Measurements from ENCODE around the gene ZNF805.
"Not testable (repeated sequence)": the region's sequence is repeated elsewhere in the genome, so short reads cannot be mapped to it uniquely, and the experiment has no call there.

ZNF805 gene

GRCh38 chr19:57240311-57241090, at the start of gene ZNF805:
TSS of gene ZNF805 (plus strand) at chr19:57240632. CDS start at chr19:57240892, 260 bp downstream.
- peak; percentile 87 for DNase-seq (ENCODE audit: low spot score)

DNA sequence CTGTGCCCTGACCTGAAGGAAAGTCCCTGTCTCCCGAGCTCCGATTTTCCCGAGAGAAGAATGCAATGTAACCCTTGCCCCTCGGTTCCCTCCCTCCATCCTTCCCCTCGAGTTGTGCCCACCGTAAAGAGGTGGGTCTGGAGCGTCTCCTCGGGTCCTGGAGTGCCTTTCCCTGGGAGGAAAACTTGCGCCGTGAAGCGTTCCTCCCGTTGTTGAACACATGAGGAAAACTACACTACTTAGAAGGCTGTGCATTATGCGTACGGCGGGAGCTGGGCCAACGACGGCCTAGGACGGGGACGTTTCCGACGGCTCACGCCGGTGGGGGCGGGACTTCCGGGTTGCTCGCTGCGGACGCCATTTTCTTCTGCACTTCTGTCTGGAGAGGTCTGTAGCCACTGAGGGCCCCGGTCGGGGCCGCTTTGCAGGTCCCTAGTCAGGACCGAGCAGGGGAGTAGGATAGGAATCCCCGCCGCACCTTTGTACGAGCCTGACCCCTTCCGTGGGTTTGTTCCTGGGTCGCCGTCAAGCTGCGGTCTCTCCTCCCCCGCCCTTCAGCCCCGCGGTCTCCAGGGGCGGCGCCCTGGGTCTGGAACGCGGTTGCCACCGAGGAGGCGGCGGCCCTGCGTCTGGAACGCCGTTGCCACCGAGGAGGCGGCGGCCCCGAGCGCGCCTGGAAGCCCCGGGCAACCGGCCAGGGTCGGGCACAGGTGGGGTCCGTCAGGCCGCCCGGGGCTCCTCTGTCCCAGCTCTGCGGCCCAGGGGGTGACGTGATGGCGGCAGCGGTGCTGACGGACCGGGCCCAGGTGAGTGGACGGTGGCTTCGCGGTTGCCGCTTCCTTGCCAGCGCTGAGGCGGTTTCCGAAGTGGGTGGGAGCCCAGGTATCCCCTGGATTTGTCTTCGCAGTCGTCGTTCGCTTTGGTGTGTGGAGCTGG, 49.0 kb upstream of the ZNF805 start, which contains the start of gene ZNF264:
TSS of gene ZNF264 (plus strand) at position 360 of the 936 bp plus-strand sequence. CDS start at position 774, 414 bp downstream.
- peak; percentile 78 for DNase-seq (ENCODE audit: low spot score)

DNA sequence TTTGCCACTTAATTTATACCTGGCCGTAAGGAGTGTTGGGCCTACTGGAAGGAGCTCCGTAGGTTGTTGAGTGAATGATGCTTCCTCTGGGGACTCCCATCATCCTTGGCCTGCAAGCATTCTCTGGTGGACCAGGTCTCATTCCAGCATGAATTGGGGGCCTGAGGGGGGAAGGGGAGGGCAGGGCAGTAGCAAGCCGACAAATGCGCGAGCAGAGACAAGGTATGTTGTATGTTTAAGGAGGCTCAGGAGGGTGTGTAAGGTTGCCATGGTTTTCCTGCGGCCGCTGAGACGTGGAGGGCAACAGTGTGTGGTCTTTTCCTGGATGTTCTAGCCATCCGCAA, 48.4 kb upstream of the ZNF805 start:
- DNase-seq (ENCODE audit: low spot score) = no peak

GRCh38 chr19:57192993-57193392, 47.4 kb upstream of the ZNF805 start:
- DNase-seq (ENCODE audit: low spot score) = no peak

DNA sequence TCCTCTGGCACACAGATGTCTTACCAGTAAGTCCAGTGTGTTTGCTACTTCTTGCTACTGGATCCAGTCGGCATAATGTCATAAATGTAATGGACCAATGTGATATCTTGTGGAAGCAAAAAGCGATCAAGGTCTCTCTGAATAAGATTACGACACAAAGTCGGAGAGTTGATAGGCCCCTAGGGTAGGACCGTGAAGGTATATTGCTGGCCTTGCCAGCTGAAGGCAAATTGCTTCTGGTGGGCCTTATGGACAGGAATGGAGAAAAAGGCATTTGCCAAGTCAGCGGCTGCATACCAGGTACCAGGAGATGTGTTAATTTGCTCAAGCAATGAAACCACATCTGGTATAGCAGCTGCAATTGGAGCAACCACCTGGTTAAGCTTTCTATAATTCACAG, 42.6 kb upstream of the ZNF805 start:
- not testable (repeated sequence) for DNase-seq (ENCODE audit: low spot score)

DNA sequence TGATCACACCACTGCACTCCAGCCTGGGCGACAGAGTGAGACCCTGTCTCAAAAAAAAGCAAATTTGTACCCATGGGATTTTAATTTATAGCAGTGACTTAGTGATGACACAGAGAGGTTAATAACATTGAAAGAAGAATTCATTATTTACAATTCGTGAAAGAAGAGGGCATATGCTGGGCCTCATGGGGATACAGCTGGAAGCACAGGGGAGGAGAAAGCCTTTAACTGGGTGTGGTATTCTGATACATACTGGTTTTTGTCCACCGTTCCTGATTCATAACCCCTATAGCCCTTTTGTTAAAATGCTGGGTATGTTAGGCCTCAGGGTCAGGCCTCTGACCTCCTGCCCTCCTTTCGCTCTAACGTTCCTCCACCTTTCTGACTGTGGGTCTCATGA, 38.3 kb upstream of the ZNF805 start:
- DNase-seq (ENCODE audit: low spot score) = no peak

GRCh38 chr19:57210381-57210780, 30.1 kb upstream of the ZNF805 start:
- no peak for DNase-seq (ENCODE audit: low spot score)

DNA sequence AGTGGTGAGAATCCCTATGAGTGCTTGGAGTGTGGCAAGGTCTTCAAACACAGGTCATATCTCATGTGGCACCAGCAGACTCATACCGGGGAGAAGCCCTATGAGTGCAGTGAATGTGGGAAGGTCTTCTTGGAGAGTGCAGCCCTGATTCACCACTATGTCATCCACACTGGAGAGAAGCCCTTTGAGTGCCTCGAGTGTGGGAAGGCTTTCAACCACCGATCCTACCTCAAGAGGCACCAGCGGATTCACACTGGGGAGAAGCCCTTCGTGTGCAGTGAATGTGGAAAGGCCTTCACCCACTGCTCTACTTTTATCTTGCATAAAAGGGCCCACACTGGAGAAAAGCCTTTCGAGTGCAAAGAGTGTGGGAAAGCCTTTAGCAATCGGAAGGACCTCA, 28.3 kb upstream of the ZNF805 start:
- DNase-seq (ENCODE audit: low spot score) = no peak

DNA sequence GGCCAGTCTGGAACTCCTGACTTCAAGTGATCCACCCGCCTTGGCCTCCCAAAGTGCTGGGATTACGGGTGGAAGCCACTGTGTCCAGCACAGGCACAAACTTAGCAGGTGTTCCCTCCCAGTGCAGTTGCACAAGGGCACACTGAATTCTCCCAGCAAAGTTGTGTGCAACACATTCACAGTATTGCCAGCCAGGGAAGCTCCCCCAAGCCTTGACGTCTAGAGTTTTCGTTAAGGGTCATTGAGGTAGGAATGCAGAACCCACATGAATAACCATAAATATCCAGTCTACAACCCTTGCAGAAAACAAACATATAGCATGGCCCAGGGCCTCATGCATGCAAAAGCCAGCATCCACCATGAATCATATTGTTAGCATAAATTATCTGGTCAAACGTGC, 12.9 kb upstream of the ZNF805 start:
- no peak for DNase-seq (ENCODE audit: low spot score)

GRCh38 chr19:57231686-57232085, 8.7 kb upstream of the ZNF805 start:
- no peak for DNase-seq (ENCODE audit: low spot score)

DNA sequence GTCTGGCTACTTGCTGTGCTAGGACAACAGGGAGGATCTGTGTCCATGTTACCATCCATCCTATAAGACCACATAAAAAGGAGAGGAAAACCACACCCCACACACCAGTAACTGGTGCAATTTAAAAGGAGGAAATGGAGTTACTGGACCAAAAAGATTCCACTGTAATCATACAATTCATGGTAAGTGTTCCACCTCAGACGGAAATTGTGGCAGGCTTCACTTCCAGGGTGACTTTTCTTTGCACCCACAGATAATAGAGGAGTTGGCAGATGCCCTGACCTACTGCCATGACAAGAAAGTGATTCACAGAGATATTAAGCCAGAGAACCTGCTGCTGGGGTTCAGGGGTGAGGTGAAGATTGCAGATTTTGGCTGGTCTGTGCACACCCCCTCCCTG, 7.2 kb upstream of the ZNF805 start:
- DNase-seq (ENCODE audit: low spot score) = no peak

DNA sequence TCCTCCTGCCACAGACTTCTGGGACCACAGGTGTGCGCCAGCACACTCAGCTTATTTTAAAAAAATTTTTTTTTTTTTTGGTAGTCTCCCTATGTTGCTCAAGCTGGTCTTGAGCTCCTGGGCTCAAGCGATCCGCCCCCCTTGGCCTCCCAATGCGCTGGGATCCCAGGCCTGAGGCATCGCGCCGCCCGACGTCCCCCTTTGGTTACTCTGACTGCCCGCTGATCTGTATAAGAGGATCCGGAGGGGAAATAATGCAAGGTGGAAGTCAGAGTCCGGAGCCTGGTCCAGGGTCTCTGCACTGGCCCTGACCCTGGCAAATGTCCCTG, 486 bp upstream of the ZNF805 start:
- DNase-seq (ENCODE audit: low spot score) = no peak

- DNase-seq (ENCODE audit: low spot score) = peak; percentile 16
Measured at GRCh38 chr19:57241176-57241575, 744 bp downstream of the ZNF805 start.

GRCh38 chr19:57242821-57243220, 2.4 kb downstream of the ZNF805 start:
- DNase-seq (ENCODE audit: low spot score) = no peak

GRCh38 chr19:57244513-57244912, 4.1 kb downstream of the ZNF805 start:
- no peak for DNase-seq (ENCODE audit: low spot score)

DNA sequence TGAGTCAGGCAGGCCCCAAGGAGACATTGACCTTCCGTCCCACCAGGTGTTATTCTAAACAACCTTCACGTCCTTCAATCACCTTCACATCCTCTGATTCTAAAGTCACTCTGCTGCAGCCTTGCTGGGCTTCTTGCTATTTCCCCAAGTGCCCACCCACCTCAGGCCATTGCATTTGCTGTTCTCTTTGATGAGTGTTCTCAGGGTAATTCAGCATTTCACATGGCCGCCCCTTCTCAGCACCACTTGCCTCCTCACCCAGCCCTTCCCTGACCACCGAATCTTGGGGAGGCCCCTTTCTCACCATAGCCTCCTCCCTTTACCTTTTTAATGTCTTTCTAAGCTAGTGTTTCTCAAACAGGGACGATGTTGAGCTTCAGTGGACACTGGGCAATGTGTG, 4.6 kb downstream of the ZNF805 start:
- no peak for DNase-seq (ENCODE audit: low spot score)

- no peak for DNase-seq (ENCODE audit: low spot score)
Measured at GRCh38 chr19:57245959-57246358, 5.5 kb downstream of the ZNF805 start.

GRCh38 chr19:57248646-57249045, 8.2 kb downstream of the ZNF805 start:
- no peak for DNase-seq (ENCODE audit: low spot score)

- no peak for DNase-seq (ENCODE audit: low spot score)
Measured at GRCh38 chr19:57249329-57249728, 8.9 kb downstream of the ZNF805 start.

DNA sequence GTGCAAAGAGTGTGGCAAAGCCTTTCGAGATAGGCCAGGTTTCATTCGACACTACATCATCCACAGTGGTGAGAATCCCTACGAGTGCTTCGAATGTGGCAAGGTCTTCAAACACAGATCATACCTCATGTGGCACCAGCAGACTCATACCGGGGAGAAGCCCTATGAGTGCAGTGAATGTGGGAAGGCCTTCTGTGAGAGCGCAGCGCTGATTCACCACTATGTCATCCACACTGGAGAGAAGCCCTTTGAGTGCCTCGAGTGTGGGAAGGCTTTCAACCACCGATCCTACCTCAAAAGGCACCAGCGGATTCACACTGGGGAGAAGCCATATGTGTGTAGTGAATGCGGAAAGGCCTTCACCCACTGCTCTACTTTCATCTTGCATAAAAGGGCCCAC, 13.3 kb downstream of the ZNF805 start:
- not testable (repeated sequence) for DNase-seq (ENCODE audit: low spot score)

GRCh38 chr19:57262044-57262443, 21.6 kb downstream of the ZNF805 start:
- no peak for DNase-seq (ENCODE audit: low spot score)

DNA sequence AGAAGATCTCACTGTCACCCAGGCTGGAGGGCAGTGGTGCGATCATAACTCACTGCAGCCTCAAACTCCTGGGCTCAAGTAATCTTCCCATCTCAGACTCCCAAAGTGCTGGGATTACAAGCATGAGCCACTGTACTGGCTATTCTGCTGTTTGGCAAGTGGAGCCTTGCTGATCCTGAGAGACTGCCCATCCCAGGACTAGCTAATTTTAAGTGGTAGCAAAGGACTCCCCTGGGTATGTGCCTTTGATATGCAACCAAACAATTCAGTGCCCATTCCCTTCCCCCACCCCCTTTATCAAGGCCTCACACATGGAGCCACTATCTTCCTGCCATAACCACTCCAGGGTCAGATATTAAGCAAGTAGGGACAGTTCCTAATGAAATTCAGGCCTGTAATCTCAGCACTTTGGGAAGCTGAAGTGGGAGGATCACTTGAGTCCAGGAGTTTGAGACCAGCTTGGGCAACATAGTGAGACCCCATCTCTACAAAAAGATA, 22.9 kb downstream of the ZNF805 start:
- DNase-seq (ENCODE audit: low spot score) = no peak

- no peak for DNase-seq (ENCODE audit: low spot score)
Measured at GRCh38 chr19:57267291-57267690, 26.9 kb downstream of the ZNF805 start.

Data from kidney capillary endothelial cell (primary cell).